Activated CD4-positive, alpha-beta T cell treated with anti-CD3 and anti-CD28 coated beads for 4 hours (primary cell): Measurements from ENCODE around the gene GPD1L.
"Not testable (repeated sequence)": the region's sequence is repeated elsewhere in the genome, so short reads cannot be mapped to it uniquely, and the experiment has no call there.

Source experiments
- DNase-seq, 2 donors: peaks; one replicate each; pipeline ENCODE4 v3.0.0-alpha.2; 2020

The GPD1L gene

DNA sequence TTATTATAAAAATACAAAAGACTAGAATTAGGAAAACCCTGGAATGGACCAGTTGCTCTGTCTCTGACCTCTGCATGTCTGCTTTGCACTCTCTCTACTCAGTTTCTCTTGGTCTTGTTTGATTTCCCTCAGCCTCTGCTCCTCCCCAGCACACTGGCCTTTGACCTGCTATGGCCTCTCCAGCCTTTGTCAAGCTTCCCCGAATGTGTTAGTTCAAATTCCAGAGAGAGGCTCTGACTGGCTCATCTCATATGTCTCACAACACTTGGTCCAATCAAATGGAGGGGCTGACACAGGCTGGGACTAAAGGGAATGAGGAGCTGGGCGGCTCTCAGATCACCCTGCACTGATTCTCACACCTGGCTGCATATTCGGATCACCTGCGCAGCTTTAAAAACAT is 79.7 kb downstream of the GPD1L start:
- no peak for DNase-seq

DNA sequence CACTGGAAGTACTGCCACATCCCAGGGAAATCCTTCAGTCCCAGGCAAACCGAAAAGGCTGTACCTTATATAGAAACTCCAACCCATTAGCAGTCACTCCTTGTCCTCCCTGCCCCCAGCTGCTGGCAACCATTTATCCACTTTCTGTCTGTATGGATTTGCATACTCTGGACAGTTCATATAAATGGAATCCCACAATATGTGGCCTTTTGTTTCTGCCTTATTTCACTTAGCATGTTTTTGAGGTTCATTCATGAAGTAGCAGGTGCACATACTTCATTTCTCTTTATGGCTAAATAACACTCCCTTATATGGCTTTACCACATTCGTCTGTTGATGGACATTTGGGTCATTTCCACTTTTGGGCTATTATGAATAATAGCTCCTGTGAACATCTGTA is 80.5 kb downstream of the GPD1L start:
- no peak for DNase-seq

DNA sequence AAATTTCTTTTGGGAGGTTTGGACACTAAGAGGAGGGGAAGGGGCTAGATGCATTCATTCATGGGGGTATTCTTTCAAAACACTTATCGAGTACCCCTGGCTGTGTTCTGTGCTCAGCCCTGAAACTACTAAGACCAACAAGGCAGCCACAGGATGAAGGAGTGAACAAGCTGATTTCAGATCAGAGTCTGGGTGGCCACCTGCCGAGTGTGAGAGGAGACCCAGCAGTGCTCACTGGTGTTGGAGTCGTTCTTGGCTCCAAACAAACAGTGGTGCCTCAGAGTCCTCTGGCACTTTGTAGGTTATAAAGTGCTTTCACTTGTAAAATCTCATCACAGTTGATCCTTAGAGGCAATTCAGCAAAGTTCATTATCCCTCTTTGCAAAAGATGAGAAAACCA is 83.3 kb downstream of the GPD1L start:
- no peak for DNase-seq

DNA sequence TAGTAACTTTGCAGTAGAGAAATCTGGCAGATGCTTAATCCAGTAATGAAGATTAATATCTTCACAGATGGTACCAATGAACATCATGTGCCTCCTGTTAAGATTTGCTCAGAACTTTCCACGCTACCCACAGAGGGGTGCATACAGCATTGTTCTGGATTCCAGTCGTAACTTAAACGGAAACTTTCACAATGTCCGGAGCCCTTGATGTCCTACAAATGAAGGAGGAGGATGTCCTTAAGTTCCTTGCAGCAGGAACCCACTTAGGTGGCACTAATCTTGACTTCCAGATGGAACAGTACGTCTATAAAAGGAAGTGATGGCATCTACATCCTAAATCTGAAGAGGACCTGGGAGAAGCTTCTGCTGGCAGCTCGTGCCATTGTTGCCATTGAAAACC is 84.1 kb downstream of the GPD1L start:
- not testable (repeated sequence) for DNase-seq

DNA sequence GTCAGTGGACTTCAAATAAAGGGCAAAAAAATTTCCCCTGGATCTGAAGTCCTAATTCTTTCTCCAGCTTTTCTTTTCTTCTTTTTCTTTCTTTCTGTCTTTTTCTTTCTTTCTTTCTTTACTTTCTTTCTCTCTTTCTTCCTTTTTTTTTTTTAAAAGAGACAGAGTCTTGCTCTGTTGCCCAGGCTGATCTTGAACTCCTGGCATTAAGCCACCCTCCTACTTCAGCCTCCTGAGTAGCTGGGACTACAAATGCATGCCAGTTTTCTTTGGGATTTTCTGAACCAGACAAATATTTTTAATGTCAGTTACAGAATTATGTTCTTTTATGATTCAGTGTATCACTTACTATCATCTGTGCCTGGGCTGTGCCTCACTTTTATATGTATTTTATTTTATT is 86.7 kb downstream of the GPD1L start:
- DNase-seq, result no peak

DNA sequence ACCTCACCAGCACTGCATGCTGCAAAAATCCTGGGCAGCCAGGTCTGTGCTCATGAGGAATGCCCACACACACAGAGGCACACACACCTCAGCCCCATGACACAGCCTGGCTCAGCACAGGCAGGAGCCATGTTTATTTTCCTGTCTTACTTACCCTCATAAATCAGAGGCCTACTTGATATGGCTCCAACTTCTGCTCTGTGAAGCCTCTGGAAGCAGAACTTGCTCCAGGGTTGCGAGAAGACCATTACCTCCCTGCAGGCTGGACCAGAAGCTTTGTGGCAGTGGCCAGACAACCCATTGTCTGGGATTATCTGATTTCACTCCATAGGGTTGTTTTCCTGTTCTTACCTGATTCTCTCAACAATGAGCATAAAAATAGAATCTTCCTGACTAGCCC is 88.2 kb downstream of the GPD1L start:
- no peak for DNase-seq

DNA sequence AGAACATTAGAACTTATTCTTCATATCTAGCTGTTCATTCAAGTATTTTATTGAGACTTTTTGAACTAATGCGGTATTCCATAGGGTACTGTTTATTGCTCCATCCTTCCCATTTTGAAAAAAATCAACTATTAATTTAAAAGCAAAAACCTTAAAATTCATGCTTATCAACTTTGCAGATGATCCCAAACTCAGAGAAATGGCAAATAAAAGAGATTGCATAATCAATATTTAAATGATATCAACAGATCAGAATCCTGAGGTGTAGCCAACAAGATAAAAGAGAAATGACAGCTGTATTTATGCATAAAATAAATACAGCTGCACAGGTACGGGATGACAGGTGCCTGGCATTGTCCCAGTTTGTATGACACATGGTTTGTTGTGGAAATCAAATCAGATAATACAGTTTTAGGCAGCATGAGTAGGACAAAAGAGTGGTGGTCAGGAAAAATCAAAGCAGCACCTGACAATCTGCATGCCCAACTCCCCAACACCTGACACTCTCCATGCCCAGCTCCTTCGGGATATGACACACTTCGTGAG is 89.6 kb downstream of the GPD1L start:
- no peak for DNase-seq

DNA sequence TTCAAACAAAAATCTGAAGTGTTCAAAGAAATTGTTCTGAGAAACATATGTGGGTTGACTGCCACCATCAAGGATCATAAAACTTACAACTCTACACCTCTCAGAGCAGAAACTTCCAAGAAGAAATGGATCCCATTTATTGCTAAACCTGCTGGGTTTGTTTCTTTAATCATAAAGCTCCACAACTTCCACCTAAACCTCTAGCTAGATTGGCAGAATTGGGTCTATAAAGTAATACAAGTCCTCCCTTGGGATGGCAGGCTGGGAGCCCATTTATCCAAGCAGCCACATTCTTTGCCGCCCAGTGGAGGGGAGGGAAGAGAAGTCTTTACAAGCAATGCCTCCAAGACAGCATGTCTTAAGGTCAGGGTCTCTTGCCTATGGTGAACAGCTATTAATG is 91.6 kb downstream of the GPD1L start:
- DNase-seq, result no peak

DNA sequence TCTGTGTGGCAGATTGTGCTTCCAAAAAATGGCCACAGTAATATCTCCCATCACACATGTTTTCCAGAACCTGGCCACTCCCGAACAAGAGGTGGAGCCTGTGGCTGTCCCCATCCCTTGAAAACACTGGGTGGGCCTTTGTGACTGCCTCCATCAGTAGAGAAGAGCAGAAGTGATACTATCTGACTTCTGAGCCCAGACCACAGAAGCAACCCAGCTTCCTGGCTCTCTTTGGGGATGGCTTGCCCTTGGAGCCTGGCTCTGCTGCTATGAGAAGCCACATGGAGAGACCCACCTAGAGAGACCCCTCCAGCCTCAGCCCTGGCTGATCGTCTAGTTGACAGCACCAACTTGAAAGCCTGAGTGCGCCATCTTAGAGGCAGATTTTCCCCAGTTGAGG is 92.3 kb downstream of the GPD1L start:
- DNase-seq, result no peak

DNA sequence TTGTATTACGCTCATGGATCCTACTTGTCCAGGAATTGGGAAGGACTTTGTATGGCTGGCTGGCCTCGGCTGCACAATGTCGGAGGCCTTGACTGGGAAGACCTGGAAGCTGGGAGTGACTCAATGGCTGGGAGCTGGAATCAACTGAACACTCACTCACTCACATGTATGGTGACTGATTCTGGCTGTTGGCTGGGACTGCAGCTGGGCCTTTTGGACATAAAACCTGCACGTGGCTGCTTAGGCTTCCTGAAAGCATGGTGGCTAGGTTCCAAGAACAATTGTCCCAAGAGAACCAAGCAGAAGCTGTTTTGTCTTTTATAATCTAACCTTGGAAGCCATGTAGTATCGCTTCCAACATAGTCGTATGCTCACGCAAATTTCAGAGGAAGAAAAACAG is 94.1 kb downstream of the GPD1L start:
- DNase-seq, result no peak

DNA sequence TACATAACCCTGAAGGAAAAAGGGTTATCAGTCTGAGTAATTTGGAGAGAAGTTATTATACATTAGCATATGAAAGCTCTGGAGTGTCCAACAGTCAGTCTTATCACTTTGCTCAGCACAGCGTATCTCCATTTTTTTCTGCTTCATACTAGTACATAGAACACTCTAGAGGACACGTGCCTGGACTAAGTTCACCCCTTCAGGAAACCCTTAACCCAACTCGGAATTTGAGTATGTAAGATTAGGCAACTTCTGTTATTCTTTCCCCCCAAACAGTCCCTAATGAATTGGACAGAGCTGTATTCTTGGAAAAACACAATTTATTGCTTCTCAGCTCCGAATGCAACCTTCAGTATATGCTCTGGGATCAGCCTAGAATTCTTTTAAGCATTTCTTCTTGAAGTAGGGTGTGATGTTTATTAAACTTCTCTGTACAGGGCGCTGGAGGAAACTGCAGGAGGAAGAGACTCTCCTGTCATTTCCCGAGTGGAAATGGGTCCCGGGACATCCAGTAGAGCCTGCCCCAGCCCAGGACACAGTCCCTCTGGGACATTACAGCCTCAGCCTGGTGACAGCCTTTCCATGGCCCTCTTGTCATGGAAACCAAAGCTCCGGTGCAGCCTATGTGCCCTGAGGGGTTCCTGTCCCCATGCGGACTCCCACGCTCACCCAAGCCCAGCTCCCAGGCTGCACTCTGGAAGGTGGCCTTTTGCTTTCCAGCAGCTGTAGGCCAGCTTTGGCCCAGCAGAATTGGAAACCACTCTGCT is 94.8 kb downstream of the GPD1L start:
- no peak for DNase-seq

DNA sequence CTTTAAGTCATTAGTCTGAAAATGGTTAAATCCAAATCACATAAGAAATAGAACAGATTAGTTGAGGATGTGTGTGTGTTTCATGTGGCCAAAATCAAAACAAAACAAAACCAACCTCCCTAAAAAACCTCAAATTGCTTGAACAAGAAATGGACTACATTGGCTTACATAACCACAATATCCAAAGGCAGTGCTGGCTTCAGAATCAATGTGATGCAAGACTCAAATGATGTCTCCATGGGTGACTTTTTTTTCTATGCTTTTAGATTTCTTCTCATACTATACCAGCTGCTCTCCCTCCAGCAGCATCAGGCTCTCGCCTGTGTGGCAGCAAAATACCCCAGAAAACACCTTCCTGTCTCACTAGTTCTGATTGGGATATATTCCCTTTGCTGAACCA is 96.1 kb downstream of the GPD1L start:
- no peak for DNase-seq

DNA sequence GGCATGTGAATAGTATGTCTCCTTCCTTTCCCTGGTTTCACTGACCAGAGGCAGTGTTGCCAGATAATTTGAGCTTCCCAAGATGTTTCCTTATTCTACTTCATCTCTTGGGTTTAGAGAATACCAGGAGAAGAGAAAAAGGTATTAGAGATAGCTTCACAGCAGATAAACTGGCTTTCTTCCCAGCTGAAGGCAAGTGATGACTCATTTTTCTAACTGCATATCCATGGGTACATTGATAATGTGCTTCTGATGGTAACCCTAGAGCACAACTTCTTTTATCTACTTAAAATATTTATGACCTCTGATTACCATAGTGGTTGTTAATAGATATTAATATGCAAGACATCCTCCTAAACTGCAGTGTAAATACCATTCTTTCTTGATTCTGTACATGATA is 97.4 kb downstream of the GPD1L start:
- DNase-seq, result no peak

DNA sequence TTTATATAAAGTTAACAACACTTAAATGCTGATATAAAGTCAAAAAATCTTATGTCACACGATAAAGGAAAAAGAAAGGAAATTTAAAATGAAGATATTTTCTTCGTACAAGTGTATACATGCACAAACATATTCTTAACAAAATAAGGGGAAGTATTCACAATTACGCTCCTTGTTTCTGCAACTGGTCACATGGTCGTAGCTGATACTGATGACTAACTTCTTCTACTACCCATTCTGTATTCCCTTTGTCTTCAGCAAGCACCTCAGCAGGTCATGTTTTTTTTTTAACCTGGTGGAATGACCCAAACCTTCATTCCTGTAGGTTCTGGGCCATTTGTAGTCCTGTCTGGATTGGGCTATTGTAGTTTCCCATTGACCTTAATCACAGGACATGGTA is 102.0 kb downstream of the GPD1L start:
- DNase-seq, result no peak

DNA sequence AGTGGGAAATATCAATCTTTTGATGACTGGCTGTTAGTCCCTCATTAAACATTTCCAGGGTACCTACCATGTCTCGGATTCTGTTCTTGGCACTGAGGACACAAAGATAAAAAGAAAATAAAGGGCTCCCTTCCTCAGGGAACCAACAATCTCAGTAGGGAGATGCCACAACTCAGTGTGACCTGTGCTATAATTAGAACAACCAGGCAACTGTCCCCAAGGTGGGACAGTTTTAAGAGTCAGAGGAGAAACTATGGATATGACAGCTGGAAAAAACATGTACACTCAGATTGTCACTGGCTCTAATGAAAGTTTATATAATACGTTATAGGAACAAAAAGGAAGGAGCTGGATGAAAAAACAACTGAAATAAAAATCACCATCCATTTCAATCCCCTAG is 108.8 kb downstream of the GPD1L start:
- no peak for DNase-seq

DNA sequence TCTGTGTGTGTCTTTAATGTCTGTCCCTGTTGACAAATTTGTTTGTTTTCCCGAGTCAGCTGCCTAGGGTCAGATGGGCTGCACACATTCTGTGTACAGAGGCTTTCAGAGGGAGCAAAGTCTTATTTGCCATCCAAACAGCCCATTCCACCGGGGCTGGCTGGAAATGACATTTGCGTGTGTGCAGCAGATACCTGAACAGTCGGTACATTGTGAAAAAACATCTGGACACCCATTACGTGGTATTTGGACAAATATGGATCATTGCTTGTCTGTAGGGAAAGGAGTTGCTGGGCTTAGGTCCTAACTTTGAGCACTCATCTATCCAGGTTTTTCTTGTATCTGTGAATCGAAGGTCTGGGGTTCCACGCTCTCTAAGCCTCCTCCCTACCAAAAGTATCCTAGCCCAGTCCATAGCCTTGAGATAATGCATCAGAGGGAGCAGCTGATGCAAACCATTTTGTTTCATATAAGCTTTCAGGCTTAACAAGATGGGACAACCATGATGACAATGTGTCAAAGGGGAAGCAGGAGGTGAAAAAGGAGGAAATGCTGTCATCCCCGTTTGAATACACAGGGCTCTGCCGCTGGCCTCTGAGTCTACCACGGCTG is 109.9 kb downstream of the GPD1L start:
- no peak for DNase-seq

DNA sequence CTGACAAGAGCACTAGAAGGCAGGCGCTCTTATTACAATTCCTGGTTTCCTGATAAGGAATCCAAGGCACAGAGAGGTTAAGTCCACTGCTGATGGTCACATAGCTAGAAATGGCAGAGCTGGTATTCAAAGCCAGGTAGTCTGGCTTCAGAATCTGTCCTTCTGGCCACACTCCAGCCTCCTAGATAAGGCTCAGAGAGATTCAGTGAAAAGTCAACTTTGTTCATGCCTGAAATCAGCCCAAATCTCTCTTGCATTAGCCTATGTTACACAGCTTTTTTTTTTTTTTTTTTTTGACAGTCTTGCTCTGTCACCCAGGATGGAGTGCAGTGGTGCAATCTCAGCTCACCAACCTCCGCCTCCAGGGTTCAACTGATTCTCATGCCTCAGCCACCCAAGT is 110.9 kb downstream of the GPD1L start:
- no peak for DNase-seq
